Central memory CD4-positive, alpha-beta T cell (primary cell): ENCODE measurements around the gene CACNA2D2.

Source experiments
- DNase-seq: peaks from one replicate; pipeline ENCODE4 v3.0.0; 2022

CACNA2D2 gene

GRCh38 chr3:50358911-50359759 is 144.3 kb downstream of the CACNA2D2 start, which contains the start of gene TMEM115:
TSS of gene TMEM115 (minus strand) at chr3:50359521. CDS start at chr3:50359063, 458 bp downstream.
- DNase-seq, result peak; percentile 96

GRCh38 chr3:50358355-50358910 is 145.0 kb downstream of the CACNA2D2 start:
- DNase-seq, result no peak

GRCh38 chr3:50357481-50357880 is 146.0 kb downstream of the CACNA2D2 start:
- no peak for DNase-seq

- DNase-seq, result no peak
Measured at GRCh38 chr3:50356553-50356952, 146.9 kb downstream of the CACNA2D2 start.

DNA sequence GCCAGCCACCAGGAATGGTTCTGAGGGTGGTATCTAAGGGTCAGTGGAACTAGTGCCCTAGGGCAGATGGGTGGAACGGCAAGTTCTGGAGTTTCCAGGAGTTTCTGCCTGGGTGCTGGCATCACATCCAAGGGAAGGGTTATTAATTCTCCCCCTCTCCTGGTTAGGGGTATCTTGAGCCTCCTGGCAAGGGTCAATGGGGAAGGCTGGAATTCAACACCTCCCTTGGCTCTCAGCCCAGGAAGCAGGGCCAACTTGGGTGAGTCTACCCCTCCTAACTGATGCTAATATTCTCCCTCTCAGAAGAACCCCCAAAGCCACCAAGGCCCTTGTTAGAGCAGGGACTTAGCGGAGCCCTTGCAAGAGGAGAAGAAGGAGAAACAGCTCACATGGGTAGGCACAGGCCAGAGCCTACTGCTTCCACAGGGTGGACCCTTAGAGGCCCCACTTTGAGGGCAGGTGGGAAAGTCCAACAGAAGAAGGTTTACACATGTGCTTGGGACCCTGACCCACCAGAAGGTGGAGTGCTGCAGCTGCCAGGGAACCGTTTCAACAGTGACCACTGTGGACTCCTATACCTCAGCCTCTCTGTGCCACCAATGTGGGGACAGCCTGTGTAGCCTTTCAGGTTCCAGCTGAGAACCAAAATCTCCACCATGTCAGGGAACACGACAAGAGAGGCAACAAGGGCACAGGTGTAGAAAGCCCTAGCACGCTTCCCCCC is 147.4 kb downstream of the CACNA2D2 start:
- no peak for DNase-seq

DNA sequence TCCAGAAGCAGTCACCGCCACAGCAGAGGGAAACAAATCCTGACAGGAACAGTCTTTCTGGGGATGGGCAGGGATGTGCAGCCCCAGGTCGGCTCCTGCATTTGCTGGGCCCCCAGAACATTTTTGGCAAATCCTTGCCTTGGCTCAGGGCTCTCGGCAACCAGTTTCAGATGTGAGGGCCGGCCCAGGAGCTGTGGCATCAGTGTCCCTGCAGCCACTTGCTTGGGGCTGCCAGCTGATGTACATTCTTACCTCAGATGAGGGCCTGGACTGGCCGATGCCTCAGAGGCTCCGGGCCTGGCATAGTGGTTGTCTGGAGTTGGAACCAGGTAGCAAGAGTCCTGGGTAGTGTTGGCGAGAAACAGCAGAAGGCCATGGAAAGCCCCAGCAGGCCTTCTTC is 148.6 kb downstream of the CACNA2D2 start:
- DNase-seq, result no peak

DNA sequence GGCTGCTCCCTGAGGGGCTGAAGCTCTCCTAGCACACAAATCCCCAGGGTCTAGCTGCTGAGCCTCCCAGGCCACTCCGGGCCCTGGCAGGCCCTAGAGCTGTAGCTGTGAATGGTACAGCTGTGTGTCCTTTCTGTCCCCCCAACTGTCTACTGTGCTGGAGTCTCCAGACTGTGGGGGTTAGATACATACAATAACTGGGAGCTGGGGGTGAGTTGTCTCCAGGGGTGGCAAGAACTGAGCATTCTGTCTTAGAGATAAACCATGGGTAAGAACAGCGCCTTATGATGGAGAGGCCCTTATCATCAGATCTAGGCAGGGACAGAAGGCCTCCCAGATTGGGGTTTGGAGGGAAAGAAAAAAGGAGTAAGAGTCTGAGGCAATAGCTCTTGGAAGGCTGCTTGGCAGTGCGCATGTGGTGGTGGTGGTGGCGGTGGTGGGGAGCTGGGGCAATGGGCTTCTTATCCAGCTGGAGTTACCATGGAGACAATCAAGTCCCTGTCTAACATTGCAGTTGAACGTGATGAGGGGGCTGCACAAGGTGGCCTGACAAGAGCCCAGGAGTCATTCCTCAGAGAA is 149.2 kb downstream of the CACNA2D2 start:
- DNase-seq, result no peak

DNA sequence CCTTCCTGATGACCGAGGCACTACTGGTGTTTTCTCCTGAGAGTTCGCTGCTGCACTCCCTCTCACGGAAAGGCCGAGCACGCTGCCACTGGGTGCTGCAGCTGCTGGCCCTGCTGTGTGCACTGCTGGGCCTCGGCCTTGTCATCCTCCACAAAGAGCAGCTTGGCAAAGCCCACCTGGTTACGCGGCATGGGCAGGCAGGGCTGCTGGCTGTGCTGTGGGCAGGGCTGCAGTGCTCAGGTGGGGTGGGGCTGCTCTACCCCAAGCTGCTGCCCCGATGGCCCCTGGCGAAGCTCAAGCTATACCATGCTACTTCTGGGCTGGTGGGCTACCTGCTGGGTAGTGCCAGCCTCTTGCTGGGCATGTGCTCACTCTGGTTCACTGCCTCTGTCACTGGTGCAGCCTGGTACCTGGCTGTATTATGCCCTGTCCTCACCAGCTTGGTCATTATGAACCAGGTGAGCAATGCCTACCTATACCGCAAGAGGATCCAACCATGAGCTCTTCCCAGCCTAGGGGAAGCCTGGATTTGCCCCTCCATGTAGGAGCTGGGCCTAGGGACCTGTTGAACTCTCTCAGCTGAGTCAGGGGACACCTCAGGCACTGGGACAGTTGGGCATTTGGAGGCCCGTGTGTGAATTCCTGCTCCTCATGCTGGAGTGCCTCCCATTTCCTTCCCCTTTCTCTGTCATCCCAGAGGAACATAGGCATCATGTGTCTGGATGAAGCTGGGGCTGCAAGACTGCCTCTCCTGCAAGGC is 150.0 kb downstream of the CACNA2D2 start:
- DNase-seq, result no peak

GRCh38 chr3:50352781-50353180 is 150.7 kb downstream of the CACNA2D2 start:
- no peak for DNase-seq

DNA sequence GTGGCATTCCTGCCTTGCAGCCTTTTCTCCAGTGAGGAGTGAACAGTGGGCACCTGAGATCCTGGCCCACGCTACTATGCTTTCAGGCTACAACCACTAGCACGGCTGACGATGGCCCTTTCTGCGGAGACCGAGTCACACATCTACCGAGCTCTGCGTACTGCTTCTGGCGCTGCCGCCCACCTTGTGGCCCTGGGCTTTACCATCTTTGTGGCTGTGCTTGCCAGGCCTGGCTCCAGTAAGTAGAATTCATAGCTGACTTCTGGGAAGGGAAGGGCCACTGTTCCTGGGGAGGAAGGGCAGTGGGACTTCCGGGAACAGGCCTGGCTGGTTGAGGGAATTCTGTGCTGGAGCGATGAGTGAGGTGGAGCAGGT is 152.1 kb downstream of the CACNA2D2 start:
- DNase-seq, result no peak

DNA sequence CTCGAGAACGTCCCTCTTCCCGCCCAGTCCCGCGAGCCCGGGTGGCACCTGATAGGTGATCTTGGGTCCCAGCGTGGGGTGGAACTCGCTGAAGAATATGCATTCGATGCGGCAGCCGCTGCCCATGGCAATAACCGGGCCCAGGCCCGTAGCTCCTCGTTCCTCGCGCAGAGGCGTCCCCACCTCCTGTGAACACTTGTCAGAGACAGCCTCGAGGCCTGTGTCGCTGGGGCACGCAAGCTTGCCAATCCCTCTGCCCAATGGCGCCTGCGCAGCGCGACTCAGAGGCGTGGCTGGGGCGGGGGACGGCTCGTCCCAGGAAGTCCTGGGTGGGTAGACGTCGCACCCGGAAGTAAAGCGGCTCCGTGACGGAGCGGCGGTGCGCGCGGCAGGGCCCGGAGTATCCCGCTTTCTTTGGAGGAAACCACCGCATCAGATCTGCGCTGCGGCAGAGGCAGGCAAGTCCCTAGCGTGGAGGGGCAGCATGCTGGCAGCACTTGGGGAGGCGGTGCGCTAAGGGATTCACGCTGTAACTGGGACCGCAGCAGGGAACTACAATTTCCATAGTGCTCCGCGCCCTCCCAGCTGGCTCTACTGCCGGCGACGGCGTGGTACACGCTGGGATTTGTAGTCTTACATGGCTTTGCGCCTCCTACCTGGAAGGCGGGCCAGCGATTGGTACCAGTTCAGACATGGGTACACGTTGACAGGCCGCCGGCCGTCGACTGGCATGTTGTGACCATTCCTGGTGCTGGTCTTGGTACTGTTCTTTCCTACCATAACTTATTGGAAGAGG is 152.7 kb downstream of the CACNA2D2 start, which contains the start of the genes CYB561D2 and NPRL2:
CYB561D2 (plus strand) TSS at position 336 of the 796 bp plus-strand sequence. CDS start 572 bp downstream, outside the sequence.
NPRL2 (minus strand) TSS at position 249 of the 796 bp plus-strand sequence; CDS start at position 126, 123 bp downstream.
- DNase-seq, result peak; percentile 98

DNA sequence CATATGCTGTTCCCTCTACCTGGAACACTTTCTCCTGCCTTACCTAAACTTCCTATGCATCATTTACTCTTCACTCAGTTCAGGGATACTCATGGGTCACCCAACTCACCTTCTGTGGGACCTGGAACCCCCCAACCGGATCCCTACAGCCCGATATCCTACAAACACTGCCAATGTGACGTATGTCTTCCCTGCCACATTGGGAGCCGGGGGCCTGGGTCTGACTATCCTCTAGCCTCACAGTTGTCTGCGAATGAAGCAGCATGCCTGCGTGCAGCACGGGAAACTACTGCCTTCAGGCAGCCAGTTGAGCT is 153.3 kb downstream of the CACNA2D2 start:
- no peak for DNase-seq

GRCh38 chr3:50347187-50347813 is 156.1 kb downstream of the CACNA2D2 start:
- peak; percentile 73 for DNase-seq

DNA sequence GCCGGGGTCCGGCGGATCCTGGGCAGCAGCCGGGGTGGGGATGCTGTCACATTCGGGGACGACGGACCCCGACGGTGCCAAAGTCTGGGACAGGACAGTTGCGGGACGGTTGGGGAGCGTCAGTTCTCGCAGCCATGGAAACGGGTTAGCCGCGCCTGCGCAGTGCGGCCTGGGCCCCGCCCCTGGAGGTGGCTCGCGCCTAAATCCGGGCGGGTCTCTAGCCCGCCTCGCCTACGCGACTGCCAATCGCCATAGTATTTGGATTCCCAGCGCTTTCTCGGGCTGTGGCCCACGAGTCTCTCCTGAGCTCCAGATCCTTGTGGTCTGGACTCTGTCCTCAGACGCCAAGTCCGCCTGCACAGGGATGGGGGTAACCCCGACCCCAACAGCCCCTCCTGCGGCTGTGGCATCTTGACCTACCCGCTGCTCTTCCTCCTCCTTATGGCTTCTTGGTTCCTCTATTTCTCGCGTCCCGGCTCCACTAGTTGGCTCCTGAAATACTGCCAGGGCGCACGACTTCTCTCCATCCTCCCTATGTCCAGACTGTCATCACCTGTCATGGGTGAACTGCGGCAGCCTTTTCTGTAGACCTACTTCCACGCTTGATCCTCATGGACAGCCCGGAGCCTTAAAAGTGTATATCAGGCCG is 157.7 kb downstream of the CACNA2D2 start, which contains the start of gene ZMYND10:
ZMYND10 (minus strand) TSS at position 147 of the 649 bp plus-strand sequence. CDS start 153 bp downstream, outside the sequence.
- peak; percentile 71 for DNase-seq

- DNase-seq, result no peak
Measured at GRCh38 chr3:50345008-50345407, 158.4 kb downstream of the CACNA2D2 start.

GRCh38 chr3:50342813-50343633 is 160.4 kb downstream of the CACNA2D2 start:
- DNase-seq, result no peak

- no peak for DNase-seq
Measured at GRCh38 chr3:50341996-50342650, 161.3 kb downstream of the CACNA2D2 start.

DNA sequence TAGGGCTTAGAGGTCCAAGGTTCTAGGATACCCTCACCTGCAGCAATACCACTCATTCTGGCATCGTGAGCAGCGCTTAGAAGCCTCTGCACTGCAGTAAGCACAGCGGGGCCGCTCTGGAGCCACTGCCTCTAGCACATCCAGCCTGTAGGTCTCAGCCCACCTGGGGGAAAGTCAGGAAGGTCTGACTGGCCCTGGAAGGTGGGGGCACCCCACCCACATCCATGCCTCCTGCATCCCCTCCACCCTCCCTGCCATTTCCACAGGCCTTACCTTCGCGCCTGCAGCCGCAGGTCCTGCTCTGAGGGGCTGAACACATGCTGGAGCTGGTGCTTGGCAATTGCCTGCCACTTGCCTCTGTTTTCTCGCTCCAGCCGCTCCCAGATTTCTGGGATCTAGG is 161.9 kb downstream of the CACNA2D2 start:
- DNase-seq, result no peak
